Thyroid gland (tissue), 4 donors: ENCODE measurements around the gene URM1.

Experiments
- POLR2A ChIP-seq, 2 donors: fragments of 450-650 bp; IDR thresholded peaks; one replicate each; pipeline ENCODE4 v1.6.1; 2017; ENCODE audit warnings: antibody characterized with exemption in 2 of 2, mild to moderate bottlenecking in 2 of 2, moderate library complexity in 1 of 2
- TF ChIP-seq, protein P1 (sequence below), 6 experiments: fragments of 200-600 bp in 3 of 6; fragments of 450-650 bp in 3 of 6; sonication (generic) in 3 of 6; IDR thresholded peaks; one replicate each; pipeline ENCODE4 v1.5.1; 2016 to 2019; ENCODE audit warnings: antibody characterized with exemption in 6 of 6, mild to moderate bottlenecking in 2 of 6, inconsistent platforms in 1 of 6, moderate library complexity in 1 of 6

DNA sequence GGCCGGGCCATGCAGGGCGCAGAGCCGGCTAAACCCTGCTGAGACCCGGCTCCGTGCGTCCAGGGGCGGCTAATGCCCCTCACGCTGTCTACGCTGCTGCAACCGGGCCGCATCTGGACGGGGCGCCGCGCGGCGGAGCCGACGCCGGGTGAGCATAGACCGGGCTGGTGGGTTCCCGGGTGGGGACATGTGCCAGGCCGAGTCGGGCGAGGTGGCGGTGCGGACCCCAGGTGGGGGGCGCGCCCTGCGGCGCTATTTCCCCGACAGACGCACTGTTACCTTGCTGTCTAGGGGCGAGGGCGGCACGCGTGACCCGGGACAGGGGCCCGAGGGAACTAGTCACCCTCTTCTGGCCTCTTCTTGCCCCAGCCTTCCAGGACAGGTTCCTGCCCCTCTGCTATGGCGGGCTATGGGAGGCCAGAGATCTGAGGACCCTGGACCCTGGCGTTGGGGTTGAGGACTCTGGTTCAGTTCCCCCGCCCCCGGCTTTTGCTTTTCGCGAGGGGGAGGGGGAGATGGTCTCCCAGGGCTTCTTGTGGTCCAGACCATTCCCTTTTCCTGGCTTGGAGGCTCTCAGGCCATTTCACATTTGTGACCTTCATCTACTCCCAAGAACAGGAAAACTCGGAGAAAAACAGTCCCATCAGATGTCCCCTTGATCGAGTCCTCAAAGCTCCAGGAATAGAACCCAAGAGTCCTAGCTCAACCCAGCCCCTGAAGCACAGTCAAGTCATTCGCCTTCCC, 30.3 kb upstream of the URM1 start:
- TF ChIP-seq, protein P1, sequence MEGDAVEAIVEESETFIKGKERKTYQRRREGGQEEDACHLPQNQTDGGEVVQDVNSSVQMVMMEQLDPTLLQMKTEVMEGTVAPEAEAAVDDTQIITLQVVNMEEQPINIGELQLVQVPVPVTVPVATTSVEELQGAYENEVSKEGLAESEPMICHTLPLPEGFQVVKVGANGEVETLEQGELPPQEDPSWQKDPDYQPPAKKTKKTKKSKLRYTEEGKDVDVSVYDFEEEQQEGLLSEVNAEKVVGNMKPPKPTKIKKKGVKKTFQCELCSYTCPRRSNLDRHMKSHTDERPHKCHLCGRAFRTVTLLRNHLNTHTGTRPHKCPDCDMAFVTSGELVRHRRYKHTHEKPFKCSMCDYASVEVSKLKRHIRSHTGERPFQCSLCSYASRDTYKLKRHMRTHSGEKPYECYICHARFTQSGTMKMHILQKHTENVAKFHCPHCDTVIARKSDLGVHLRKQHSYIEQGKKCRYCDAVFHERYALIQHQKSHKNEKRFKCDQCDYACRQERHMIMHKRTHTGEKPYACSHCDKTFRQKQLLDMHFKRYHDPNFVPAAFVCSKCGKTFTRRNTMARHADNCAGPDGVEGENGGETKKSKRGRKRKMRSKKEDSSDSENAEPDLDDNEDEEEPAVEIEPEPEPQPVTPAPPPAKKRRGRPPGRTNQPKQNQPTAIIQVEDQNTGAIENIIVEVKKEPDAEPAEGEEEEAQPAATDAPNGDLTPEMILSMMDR (IDR thresholded peaks at IDR 0.05) = peak in 1 of 6 experiments; percentile 2
- TF ChIP-seq POLR2A (IDR thresholded peaks at IDR 0.05) = no peak
